ENCODE measurements around the gene CDH24.

Gene CDH24

GRCh38 chr14:23030936-23031335 is 26.4 kb downstream of the CDH24 start:
- no peak for TF ChIP-seq CTCF (IDR thresholded peaks at IDR 0.05)
- Histone ChIP-seq H3K9ac (no peak overlapping the region), H3K36me3 (ENCODE audit: control insufficient read depth, insufficient read depth, low read length) (no peaks in the 10 kb centered on the region), H2AFZ (no peak overlapping the region), H3K9me3 (ENCODE audit: control insufficient read depth, low read length) (no peaks in the 10 kb centered on the region), H3K27ac (no peak overlapping the region), H3K79me2 (peaks cover 24% of the 10 kb centered on the region), H3K4me1 (peaks cover 9% of the 10 kb centered on the region), H3K4me2 (ENCODE audit: low read length) (no peak overlapping the region), H3K4me3 (ENCODE audit: low read depth, low read length) (no peak overlapping the region), H3K27me3 (ENCODE audit: control insufficient read depth, insufficient read depth, low read length) (no peaks in the 10 kb centered on the region)

GRCh38 chr14:23028799-23029198 is 28.5 kb downstream of the CDH24 start:
- Histone ChIP-seq H3K4me1 (peaks cover 7% of the 10 kb centered on the region), H3K79me2 (peaks cover 21% of the 10 kb centered on the region), H3K9ac (no peak overlapping the region), H3K4me3 (ENCODE audit: low read depth, low read length) (no peak overlapping the region), H3K27me3 (ENCODE audit: control insufficient read depth, insufficient read depth, low read length) (no peaks in the 10 kb centered on the region), H3K36me3 (ENCODE audit: control insufficient read depth, insufficient read depth, low read length) (no peaks in the 10 kb centered on the region), H3K27ac (no peak overlapping the region), H3K4me2 (ENCODE audit: low read length) (no peak overlapping the region), H3K9me3 (ENCODE audit: control insufficient read depth, low read length) (no peaks in the 10 kb centered on the region), H2AFZ (no peak overlapping the region)
- no peak for TF ChIP-seq CTCF (IDR thresholded peaks at IDR 0.05)

GRCh38 chr14:23025151-23025814 is 32.0 kb downstream of the CDH24 start:
- H3K27ac ChIP-seq = no peak overlapping the region
- TF ChIP-seq CTCF (IDR thresholded peaks at IDR 0.05) = no peak
- peaks cover 4% of the 10 kb centered on the region for H3K4me1 ChIP-seq
- no peak overlapping the region for H2AFZ ChIP-seq
- no peak overlapping the region for H3K4me2 ChIP-seq (ENCODE audit: low read length)
- H3K4me3 ChIP-seq (ENCODE audit: low read depth, low read length) = no peak overlapping the region
- no peaks in the 10 kb centered on the region for H3K9me3 ChIP-seq (ENCODE audit: control insufficient read depth, low read length)
- no peaks in the 10 kb centered on the region for H3K36me3 ChIP-seq (ENCODE audit: control insufficient read depth, insufficient read depth, low read length)
- H3K79me2 ChIP-seq = peaks cover 6% of the 10 kb centered on the region
- H3K27me3 ChIP-seq (ENCODE audit: control insufficient read depth, insufficient read depth, low read length) = no peaks in the 10 kb centered on the region
- no peak overlapping the region for H3K9ac ChIP-seq

- H3K4me2 ChIP-seq (ENCODE audit: low read length) = no peak overlapping the region
- H3K27ac ChIP-seq = no peak overlapping the region
- H3K9me3 ChIP-seq (ENCODE audit: control insufficient read depth, low read length) = no peaks in the 10 kb centered on the region
- H3K9ac ChIP-seq = no peak overlapping the region
- no peak overlapping the region for H2AFZ ChIP-seq
- peaks cover 5% of the 10 kb centered on the region for H3K79me2 ChIP-seq
- peaks cover 4% of the 10 kb centered on the region for H3K4me1 ChIP-seq
- no peaks in the 10 kb centered on the region for H3K27me3 ChIP-seq (ENCODE audit: control insufficient read depth, insufficient read depth, low read length)
- no peak overlapping the region for H3K4me3 ChIP-seq (ENCODE audit: low read depth, low read length)
- H3K36me3 ChIP-seq (ENCODE audit: control insufficient read depth, insufficient read depth, low read length) = no peaks in the 10 kb centered on the region
- no peak for TF ChIP-seq CTCF (IDR thresholded peaks at IDR 0.05)
Observed at GRCh38 chr14:23024612-23025075, 32.7 kb downstream of the CDH24 start.

- H3K27ac ChIP-seq = no peak overlapping the region
Observed at GRCh38 chr14:23023795-23024152, 33.5 kb downstream of the CDH24 start.

More at GRCh38 chr14:23023795-23024152, 33.5 kb downstream of the CDH24 start:
- Histone ChIP-seq H3K9me3 (ENCODE audit: control insufficient read depth, low read length) (no peaks in the 10 kb centered on the region), H3K79me2 (no peaks in the 10 kb centered on the region), H2AFZ (no peak overlapping the region), H3K4me2 (ENCODE audit: low read length) (no peak overlapping the region), H3K27me3 (ENCODE audit: control insufficient read depth, insufficient read depth, low read length) (no peaks in the 10 kb centered on the region), H3K36me3 (ENCODE audit: control insufficient read depth, insufficient read depth, low read length) (no peaks in the 10 kb centered on the region), H3K9ac (no peak overlapping the region), H3K4me1 (peaks cover 4% of the 10 kb centered on the region), H3K4me3 (ENCODE audit: low read depth, low read length) (no peak overlapping the region)
- TF ChIP-seq CTCF (IDR thresholded peaks at IDR 0.05) = no peak
